Peyer's patch (tissue), 4 donors: ENCODE measurements around the gene STPG3. TPM values are rescaled to one million over a fixed set of nuclear protein-coding genes. Genes with fewer than 3 reads are reported as not detected.

Source experiments
- DNase-seq, 3 donors: peaks; one replicate each; pipeline ENCODE4 v3.0.0-alpha.2; 2017 to 2019
- H3K27ac ChIP-seq, 4 donors: fragments of 200-600 bp; sonication (generic); one replicate each; pipeline ENCODE4 v1.5.1; 2016 to 2019
- H3K27me3 ChIP-seq, 2 donors: fragments of 200-600 bp; sonication (generic); one replicate each; pipeline ENCODE4 v1.5.1; 2019
- H3K36me3 ChIP-seq, 3 donors: fragments of 200-600 bp; sonication (generic); one replicate each; pipeline ENCODE4 v1.5.1; 2016 to 2019
- H3K4me1 ChIP-seq, 4 donors: fragments of 200-600 bp; sonication (generic); one replicate each; pipeline ENCODE4 v1.5.1; 2016 to 2019
- H3K4me3 ChIP-seq, 4 donors: fragments of 200-600 bp; sonication (generic); 1 replicate in 3 of 4; 2 replicates in 1 of 4; pipeline ENCODE4 v1.5.1; 2016 to 2019; ENCODE audit warnings: mild to moderate bottlenecking in 1 of 4
- H3K9me3 ChIP-seq, 4 donors: fragments of 200-600 bp; sonication (generic); one replicate each; pipeline ENCODE4 v1.5.1; 2016 to 2019; ENCODE audit warnings: mild to moderate bottlenecking in 1 of 4
- POLR2A ChIP-seq, 2 donors: fragments of 450-650 bp; IDR thresholded peaks; one replicate each; pipeline ENCODE4 v1.5.1; 2017; ENCODE audit warnings: antibody characterized with exemption in 2 of 2, mild to moderate bottlenecking in 2 of 2, moderate library complexity in 2 of 2
- total RNA-seq, 4 donors: library from RNA; depleted of rRNA; stranded (reverse); fragments of >200 nt; gene quantifications; one replicate each; pipeline ENCODE4 v1.1.0, GENCODE V29; 2016
- TF ChIP-seq, protein P1 (sequence below), 6 experiments: fragments of 450-650 bp in 4 of 6; fragments of 200-600 bp in 2 of 6; sonication (generic) in 1 of 6; IDR thresholded peaks; one replicate each; pipeline ENCODE4 v1.5.1; 2017 to 2019; ENCODE audit warnings: antibody characterized with exemption in 6 of 6, mild to moderate bottlenecking in 3 of 6, moderate library complexity in 1 of 6

The STPG3 gene
- total RNA-seq, 4 donors from 2014 or later: not detected

GRCh38 chr9:137247135-137247915, 3.8 kb upstream of the STPG3 start:
- no peak for DNase-seq
- H3K27me3 ChIP-seq: no peaks in the 10 kb centered on the region
- TF ChIP-seq, protein P1, sequence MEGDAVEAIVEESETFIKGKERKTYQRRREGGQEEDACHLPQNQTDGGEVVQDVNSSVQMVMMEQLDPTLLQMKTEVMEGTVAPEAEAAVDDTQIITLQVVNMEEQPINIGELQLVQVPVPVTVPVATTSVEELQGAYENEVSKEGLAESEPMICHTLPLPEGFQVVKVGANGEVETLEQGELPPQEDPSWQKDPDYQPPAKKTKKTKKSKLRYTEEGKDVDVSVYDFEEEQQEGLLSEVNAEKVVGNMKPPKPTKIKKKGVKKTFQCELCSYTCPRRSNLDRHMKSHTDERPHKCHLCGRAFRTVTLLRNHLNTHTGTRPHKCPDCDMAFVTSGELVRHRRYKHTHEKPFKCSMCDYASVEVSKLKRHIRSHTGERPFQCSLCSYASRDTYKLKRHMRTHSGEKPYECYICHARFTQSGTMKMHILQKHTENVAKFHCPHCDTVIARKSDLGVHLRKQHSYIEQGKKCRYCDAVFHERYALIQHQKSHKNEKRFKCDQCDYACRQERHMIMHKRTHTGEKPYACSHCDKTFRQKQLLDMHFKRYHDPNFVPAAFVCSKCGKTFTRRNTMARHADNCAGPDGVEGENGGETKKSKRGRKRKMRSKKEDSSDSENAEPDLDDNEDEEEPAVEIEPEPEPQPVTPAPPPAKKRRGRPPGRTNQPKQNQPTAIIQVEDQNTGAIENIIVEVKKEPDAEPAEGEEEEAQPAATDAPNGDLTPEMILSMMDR (IDR thresholded peaks at IDR 0.05): no peak
- no peak for TF ChIP-seq POLR2A (IDR thresholded peaks at IDR 0.05)
- no peaks in the 10 kb centered on the region for H3K9me3 ChIP-seq
- peaks cover 0 to 18% (median 0%) of the 10 kb centered on the region in 4 donors for H3K4me1 ChIP-seq
- no peak overlapping the region for H3K4me3 ChIP-seq
- no peak overlapping the region for H3K27ac ChIP-seq
- H3K36me3 ChIP-seq: peaks cover 0 to 14% (median 0%) of the 10 kb centered on the region in 3 donors

- H3K4me3 ChIP-seq: no peak overlapping the region
- H3K4me1 ChIP-seq: peaks cover 0 to 13% (median 0%) of the 10 kb centered on the region in 4 donors
- no peak overlapping the region for H3K27ac ChIP-seq
- H3K9me3 ChIP-seq: no peaks in the 10 kb centered on the region
- no peaks in the 10 kb centered on the region for H3K27me3 ChIP-seq
- no peak for DNase-seq
- TF ChIP-seq, protein P1 (IDR thresholded peaks at IDR 0.05): no peak
- H3K36me3 ChIP-seq: peaks cover 0 to 9% (median 0%) of the 10 kb centered on the region in 3 donors
Observed at GRCh38 chr9:137247916-137248175, 3.2 kb upstream of the STPG3 start.

- H3K4me3 ChIP-seq: no peak overlapping the region
- H3K36me3 ChIP-seq: no peaks in the 10 kb centered on the region
- H3K9me3 ChIP-seq: no peaks in the 10 kb centered on the region
- DNase-seq: no peak
- peaks cover 0 to 14% (median 5%) of the 10 kb centered on the region in 4 donors for H3K4me1 ChIP-seq
- TF ChIP-seq, protein P1 (IDR thresholded peaks at IDR 0.05): no peak
- TF ChIP-seq POLR2A (IDR thresholded peaks at IDR 0.05): no peak
- H3K27me3 ChIP-seq: no peaks in the 10 kb centered on the region
- no peak overlapping the region for H3K27ac ChIP-seq
Observed at GRCh38 chr9:137250329-137251193, 525 bp upstream of the STPG3 start.

DNA sequence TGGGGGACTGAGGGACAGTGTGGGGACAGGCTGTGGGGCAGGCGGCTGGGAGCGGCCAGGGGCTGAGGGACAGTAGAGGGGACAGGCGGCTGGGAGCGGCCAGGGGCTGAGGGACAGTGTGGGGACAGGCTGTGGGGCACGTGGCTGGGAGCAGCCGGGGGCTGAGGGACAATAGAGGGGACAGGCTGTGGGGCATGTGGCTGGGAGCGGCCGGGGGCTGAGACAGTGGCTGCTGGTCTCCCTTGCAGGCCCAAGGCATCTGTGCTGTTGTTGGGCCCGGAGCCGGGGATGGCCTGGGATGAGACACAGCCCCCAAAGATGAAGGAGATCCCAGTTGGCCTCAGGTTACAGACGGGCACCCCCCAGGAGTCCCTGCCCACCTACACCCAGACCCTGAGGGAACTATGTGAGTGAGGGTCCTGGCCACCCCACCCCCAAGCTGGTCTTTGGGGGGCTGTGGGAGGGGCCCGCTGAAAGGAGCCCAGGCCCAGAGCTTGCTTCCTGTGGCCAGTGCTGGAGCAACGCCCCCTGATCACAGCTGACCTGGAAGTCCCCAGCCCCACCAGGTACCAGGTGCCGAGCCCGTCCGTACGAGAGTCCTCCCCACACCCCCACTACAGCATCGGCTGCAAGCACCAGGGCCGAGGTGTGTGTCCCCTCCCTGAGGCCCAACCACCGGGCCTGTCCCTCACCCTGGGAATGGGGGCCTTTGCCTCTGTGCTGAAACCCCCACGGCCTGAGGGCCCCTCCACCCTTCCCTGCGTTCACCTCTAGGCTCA, 593 bp downstream of the STPG3 start:
- H3K27me3 ChIP-seq: no peaks in the 10 kb centered on the region
- no peak overlapping the region for H3K4me3 ChIP-seq
- H3K27ac ChIP-seq: no peak overlapping the region
- TF ChIP-seq, protein P1 (IDR thresholded peaks at IDR 0.05): no peak
- TF ChIP-seq POLR2A (IDR thresholded peaks at IDR 0.05): no peak
- no peaks in the 10 kb centered on the region for H3K9me3 ChIP-seq
- no peak for DNase-seq
- H3K4me1 ChIP-seq: peaks cover 4 to 24% (median 12%) of the 10 kb centered on the region in 4 donors
- no peaks in the 10 kb centered on the region for H3K36me3 ChIP-seq
